ENCODE measurements around the gene KCNIP2. TPM values are rescaled to one million over a fixed set of nuclear protein-coding genes. Genes with fewer than 3 reads are reported as not detected.

KCNIP2 gene
- total RNA-seq, 3 donors from 2014 or later: 11.9 to 90.4 (median 20.6) TPM

DNA sequence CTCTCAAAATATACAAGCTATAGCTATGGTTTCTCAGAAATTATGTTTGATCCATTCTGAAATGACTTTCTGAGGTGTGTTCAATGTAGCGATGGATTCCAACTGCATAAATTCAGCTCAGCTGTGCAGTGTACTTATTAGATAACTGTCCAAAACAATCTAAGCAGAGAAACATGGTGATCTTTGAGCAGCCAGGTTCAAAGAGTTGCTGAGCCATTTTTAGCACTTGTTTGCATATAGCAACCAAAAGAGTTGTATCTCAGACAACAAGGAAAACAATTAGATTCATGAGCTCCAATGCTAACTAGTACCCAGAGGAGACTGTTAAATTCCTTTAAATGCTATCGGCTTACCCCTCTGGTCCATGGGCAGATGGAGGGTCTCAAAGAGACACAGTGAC is 15.9 kb upstream of the KCNIP2 start:
- H3K27me3 ChIP-seq: no peaks in the 10 kb centered on the region
- no peaks in the 10 kb centered on the region for H3K4me1 ChIP-seq
- no peak overlapping the region for H3K27ac ChIP-seq
- TF ChIP-seq POLR2A (IDR thresholded peaks at IDR 0.05) (no peak), POLR2AphosphoS5 (IDR thresholded peaks at IDR 0.05) (no peak)
- TF ChIP-seq, protein P1, sequence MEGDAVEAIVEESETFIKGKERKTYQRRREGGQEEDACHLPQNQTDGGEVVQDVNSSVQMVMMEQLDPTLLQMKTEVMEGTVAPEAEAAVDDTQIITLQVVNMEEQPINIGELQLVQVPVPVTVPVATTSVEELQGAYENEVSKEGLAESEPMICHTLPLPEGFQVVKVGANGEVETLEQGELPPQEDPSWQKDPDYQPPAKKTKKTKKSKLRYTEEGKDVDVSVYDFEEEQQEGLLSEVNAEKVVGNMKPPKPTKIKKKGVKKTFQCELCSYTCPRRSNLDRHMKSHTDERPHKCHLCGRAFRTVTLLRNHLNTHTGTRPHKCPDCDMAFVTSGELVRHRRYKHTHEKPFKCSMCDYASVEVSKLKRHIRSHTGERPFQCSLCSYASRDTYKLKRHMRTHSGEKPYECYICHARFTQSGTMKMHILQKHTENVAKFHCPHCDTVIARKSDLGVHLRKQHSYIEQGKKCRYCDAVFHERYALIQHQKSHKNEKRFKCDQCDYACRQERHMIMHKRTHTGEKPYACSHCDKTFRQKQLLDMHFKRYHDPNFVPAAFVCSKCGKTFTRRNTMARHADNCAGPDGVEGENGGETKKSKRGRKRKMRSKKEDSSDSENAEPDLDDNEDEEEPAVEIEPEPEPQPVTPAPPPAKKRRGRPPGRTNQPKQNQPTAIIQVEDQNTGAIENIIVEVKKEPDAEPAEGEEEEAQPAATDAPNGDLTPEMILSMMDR (IDR thresholded peaks at IDR 0.05): no peak
- no peak overlapping the region for H3K4me3 ChIP-seq
- no peaks in the 10 kb centered on the region for H3K36me3 ChIP-seq
- H3K9me3 ChIP-seq: peaks cover 4 to 10% of the 10 kb centered on the region in 2 donors
- intact Hi-C loops (cut with DNase I; ENCODE audit: low total_unique reads): no loop called here
- DNase-seq (ENCODE audit: low spot score in 2 of 2): no peak

DNA sequence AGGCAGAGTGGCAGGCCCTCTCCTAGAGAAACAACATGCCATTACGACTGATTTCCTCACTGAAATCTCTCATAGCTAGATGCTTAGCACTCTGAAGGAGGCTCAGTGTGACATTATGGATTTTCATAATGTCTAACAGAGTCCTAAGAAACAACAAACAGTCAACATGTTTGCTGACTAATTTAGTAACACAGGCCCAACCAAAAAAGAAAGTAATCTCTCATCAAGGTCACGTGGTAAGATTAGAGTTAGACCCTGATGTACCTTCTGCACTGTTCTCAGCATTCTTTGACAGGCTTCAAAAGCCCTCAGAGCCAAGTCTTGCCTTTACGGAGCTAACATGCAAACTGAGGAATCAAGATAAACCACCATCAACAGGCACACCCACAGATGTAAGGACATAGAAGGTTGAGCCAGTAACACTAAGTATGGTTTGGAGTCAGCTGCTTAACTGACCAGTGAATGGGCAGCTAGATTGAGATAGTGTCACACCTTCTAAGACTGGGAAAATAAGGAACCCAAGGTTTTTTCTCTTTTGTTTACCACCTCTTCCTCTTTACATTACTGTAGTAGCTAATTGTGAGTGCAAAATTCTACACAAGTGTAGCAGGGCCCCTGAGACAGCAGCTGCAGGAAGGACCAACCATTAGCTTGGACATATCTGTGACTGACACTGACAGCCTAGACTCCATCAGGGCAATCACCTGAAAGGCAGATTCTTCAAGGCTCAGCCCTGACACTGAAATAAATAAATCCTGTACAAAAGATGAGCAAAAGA is 15.3 kb upstream of the KCNIP2 start:
- Histone ChIP-seq H3K36me3 (no peaks in the 10 kb centered on the region), H3K9me3 (peaks cover 4 to 10% of the 10 kb centered on the region in 2 donors), H3K4me1 (no peaks in the 10 kb centered on the region), H3K4me3 (no peak overlapping the region), H3K27ac (no peak overlapping the region), H3K27me3 (no peaks in the 10 kb centered on the region)
- intact Hi-C loops (cut with DNase I; ENCODE audit: low total_unique reads): no loop called here
- DNase-seq (ENCODE audit: low spot score in 2 of 2): no peak
- TF ChIP-seq POLR2A (IDR thresholded peaks at IDR 0.05) (no peak), POLR2AphosphoS5 (IDR thresholded peaks at IDR 0.05) (no peak)
- TF ChIP-seq, protein P1 (IDR thresholded peaks at IDR 0.05): no peak

DNA sequence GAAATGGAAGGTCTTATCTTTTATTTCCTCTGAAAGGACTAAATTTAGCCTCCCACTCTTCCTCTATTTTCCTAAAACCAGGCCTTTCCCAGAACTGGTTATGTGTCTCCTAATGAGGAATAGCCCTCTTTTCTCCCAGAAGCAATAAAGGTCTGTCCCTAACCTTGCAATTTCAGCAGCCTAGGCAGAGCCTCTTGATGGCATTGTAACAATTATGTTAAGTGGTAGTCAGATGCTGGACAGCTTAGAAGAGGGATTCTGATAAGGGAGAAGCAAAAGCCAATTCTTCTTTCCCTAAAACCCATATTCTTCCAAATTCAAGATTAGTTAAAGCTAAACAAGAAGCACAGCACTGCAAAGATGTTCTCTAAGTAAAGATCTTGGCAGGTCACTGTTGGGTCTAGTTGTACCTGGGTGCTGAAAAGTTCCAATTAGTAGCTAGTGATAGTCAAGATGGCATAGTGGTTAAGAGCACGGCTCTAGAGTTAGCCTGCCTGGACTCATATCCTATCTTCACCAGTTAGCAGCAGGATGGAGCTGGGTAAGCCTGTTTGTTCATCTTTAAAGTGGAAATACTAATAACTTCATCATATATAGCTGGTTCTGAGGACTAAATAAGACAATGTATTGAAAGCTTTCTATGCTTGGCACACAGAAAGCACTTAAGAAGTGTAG is 14.3 kb upstream of the KCNIP2 start:
- Histone ChIP-seq H3K9me3 (peaks cover 4 to 10% of the 10 kb centered on the region in 2 donors), H3K36me3 (no peaks in the 10 kb centered on the region), H3K27ac (no peak overlapping the region), H3K27me3 (no peaks in the 10 kb centered on the region), H3K4me1 (no peaks in the 10 kb centered on the region), H3K4me3 (no peak overlapping the region)
- TF ChIP-seq, protein P1 (IDR thresholded peaks at IDR 0.05): no peak
- TF ChIP-seq POLR2A (IDR thresholded peaks at IDR 0.05): no peak
- TF ChIP-seq POLR2AphosphoS5 (IDR thresholded peaks at IDR 0.05): no peak
- intact Hi-C loops (cut with DNase I; ENCODE audit: low total_unique reads): no loop called here
- DNase-seq (ENCODE audit: low spot score in 2 of 2): no peak

DNA sequence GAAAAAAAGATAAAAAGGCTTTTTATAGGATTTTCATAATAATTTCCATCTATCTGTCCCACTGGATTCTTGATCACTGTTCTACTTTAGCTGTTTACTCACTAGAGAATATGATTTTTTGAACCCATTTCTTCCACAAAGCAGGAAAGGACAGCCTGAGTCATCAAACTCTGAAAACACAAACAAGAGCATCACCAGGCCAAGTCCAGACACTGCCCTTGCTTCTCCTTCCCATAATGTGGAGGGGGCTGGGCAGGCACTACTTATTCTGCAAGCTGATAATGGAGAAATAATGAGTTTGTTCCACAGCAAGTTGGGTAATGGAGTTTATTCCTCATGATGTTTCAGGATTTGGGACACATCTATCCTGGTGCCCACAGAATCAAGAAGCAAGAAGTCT is 13.0 kb upstream of the KCNIP2 start:
- TF ChIP-seq POLR2AphosphoS5 (IDR thresholded peaks at IDR 0.05): no peak
- TF ChIP-seq, protein P1 (IDR thresholded peaks at IDR 0.05): no peak
- TF ChIP-seq POLR2A (IDR thresholded peaks at IDR 0.05): no peak
- intact Hi-C loops (cut with DNase I; ENCODE audit: low total_unique reads): no loop called here
- no peak overlapping the region for H3K27ac ChIP-seq
- no peak overlapping the region for H3K4me3 ChIP-seq
- no peaks in the 10 kb centered on the region for H3K27me3 ChIP-seq
- DNase-seq (ENCODE audit: low spot score in 2 of 2): no peak
- no peaks in the 10 kb centered on the region for H3K4me1 ChIP-seq
- no peaks in the 10 kb centered on the region for H3K36me3 ChIP-seq
- peaks cover 4 to 10% of the 10 kb centered on the region in 2 donors for H3K9me3 ChIP-seq
